PFSK-1 (cell line): ENCODE measurements around the gene TMPRSS3.

Experiments
- POLR2AphosphoS5 ChIP-seq: IDR thresholded peaks from 2 replicates; pipeline ENCODE4 v1.6.1; 2012; ENCODE audit warnings: low read depth, mild to moderate bottlenecking, control low read depth, low read length, moderate library complexity
- REST ChIP-seq, 2 experiments: IDR thresholded peaks; 2 replicates each; pipeline versions ENCODE4 v1.6.1 to v1.8.0; 2011 to 2012; ENCODE audit warnings: low read depth in 2 of 2, low read length in 2 of 2, control low read depth in 1 of 2, inconsistent platforms in 1 of 2, mild to moderate bottlenecking in 1 of 2, moderate library complexity in 1 of 2; ENCODE audit not compliant: insufficient read depth in 1 of 2
- SIN3A ChIP-seq: IDR thresholded peaks from 2 replicates; pipeline ENCODE4 v1.6.1; 2012; ENCODE audit warnings: mild to moderate bottlenecking, low read length, moderate library complexity, borderline replicate concordance; ENCODE audit not compliant: insufficient read depth

GRCh38 chr21:42406866-42407265, 11.0 kb upstream of the TMPRSS3 start:
- TF ChIP-seq POLR2AphosphoS5 (no peak), REST (IDR thresholded peaks at IDR 0.05; ENCODE audit: insufficient read depth in 1 of 2, low read depth in 2 of 2, low read length in 2 of 2) (no peak), SIN3A (no peak)
